CD4-positive, alpha-beta T cell treated with Interleukin-17A for 4 hours (primary cell): ENCODE measurements around the gene ATP5MC3.
"Not testable (repeated sequence)": the region's sequence is repeated elsewhere in the genome, so short reads cannot be mapped to it uniquely, and the experiment has no call there.

Experiments used
- DNase-seq: peaks from one replicate; pipeline ENCODE4 v3.0.0-alpha.2; 2020; ENCODE audit warnings: mixed read lengths

Gene ATP5MC3

GRCh38 chr2:175181104-175181876, at the start of gene ATP5MC3:
Gene ATP5MC3 (minus strand): TSS chr2:175181710. CDS start chr2:175181393, 317 bp downstream.
- peak; percentile 94 for DNase-seq

GRCh38 chr2:175228601-175229000, 47.1 kb upstream of the ATP5MC3 start:
- DNase-seq, result not testable (repeated sequence)

DNA sequence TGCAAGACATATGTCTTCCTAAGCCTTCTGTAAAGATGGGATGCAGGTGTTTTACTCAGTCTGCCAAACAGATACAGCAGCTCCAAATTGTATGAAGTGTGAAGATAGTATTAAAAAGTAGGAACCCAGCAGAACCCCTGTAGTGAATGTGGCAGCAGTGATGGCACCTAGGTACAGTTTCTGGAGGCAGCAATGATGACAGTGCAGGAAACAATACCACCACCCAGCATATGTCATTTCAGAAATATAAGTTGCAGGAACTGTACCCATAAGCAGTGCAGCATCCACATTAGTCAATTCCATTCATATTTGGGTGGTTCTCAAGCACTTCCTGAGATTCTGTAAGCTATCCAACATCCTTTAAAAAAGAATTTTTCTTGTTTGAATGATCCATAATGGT, 46.7 kb upstream of the ATP5MC3 start:
- DNase-seq, result no peak

- no peak for DNase-seq
These were observed 45.9 kb upstream of the ATP5MC3 start for GRCh38 chr2:175227393-175227792.

DNA sequence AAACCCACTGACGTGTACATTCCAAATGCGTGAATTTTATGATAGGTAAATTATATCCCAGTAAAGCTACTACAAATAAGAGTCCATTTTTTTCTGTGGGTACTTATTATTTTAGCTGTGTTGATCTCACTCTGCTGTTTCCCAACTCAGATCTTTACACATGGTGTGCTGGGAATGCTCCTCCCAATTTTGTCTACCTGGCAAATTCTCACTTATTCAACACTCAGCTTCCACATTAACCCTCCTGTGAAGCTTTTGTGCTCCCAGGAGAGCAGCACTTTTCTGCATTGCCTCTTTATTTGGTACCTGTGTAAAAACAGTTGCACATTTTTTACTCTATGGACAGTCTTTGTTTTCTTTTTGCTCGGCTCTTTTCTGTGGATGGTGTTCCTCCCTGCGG, 38.6 kb upstream of the ATP5MC3 start:
- no peak for DNase-seq

DNA sequence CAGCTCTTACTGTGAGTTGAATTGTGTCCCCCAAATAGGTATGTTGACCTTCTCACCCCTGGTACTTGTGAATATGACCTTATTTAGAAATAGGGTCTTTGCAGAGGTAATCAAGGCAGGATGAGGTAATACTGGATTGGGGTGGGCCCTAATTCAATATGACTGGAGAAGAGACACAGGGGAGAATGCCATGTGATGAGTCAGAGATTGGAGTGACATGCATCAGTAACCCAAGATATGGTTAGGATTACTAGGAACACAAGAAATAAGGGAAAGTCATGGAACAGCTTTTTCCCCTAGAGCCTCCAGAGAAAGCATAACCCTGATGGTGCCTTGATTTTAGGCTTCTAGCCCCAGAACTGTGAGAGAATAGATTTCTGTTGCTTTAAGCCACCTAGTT, 37.0 kb upstream of the ATP5MC3 start:
- no peak for DNase-seq

- no peak for DNase-seq
These were observed 26.4 kb upstream of the ATP5MC3 start for GRCh38 chr2:175207741-175208438.

- DNase-seq, result no peak
These were observed 25.4 kb upstream of the ATP5MC3 start for GRCh38 chr2:175206866-175207265.

- no peak for DNase-seq
These were observed 24.0 kb upstream of the ATP5MC3 start for GRCh38 chr2:175205523-175205922.

GRCh38 chr2:175203621-175204496, 22.3 kb upstream of the ATP5MC3 start:
- DNase-seq, result peak; percentile 43

- DNase-seq, result no peak
These were observed 13.5 kb upstream of the ATP5MC3 start for GRCh38 chr2:175195012-175195411.

DNA sequence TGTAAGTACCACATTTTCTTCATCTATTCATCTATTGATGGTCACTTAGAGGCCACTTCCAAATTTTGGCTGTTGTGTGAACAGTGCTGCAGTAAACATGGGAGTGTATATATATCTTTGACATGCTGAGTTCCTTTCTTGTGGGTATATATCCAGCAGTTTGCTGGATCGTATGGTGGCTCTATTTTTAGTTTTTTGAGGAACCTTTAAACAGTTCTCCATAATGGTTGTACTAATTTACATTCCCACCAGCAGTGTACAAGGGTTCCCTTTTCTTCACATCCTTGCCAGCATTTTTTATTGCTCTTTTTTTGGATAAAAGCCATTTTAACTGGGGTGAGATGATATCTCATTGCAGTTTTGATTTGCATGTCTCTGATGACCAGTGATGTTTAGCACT, 7.3 kb upstream of the ATP5MC3 start:
- no peak for DNase-seq

GRCh38 chr2:175187378-175187777, 5.9 kb upstream of the ATP5MC3 start:
- no peak for DNase-seq

DNA sequence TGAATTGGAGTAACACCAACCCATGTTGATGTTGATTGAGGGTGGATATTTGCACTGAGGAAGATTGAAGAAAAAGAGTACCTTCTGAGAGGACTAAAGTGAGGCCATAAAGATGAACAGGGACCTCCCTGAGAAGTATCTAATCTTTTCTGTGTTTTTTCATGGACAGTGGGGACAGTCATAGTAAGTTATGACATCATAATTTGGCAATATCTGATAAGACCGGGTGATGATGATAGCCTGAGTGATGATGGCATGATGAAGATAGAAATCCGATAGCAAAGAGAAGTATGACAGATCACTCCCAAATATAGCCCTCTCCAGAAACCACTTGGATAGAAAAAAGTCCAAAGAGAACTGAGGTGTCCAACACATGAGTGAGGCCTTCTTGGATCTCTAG, 2.2 kb upstream of the ATP5MC3 start:
- DNase-seq, result no peak

- no peak for DNase-seq
These were observed 383 bp upstream of the ATP5MC3 start for GRCh38 chr2:175181877-175182308.

- DNase-seq, result peak; percentile 48
These were observed 808 bp downstream of the ATP5MC3 start for GRCh38 chr2:175180701-175181103.

GRCh38 chr2:175176624-175177023, 4.9 kb downstream of the ATP5MC3 start:
- no peak for DNase-seq

DNA sequence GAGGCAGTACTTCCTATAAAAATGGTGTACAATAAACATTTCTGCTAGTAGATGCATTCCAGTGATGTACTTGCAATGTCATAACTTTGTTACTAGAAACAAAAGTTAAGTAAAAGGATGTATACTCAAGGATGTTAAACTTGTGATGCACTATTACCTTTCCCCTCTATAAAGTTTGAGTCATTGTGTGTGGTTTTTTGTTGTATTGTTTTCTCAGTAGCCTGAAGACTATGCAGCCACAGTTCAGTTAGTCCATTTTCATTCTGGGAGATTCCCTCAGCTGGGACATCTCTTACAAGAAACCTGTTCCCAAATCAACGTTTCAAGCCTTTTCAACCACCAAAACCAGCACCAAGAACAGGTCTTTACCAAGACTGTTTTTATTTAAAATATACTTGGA, 5.6 kb downstream of the ATP5MC3 start:
- DNase-seq, result no peak

DNA sequence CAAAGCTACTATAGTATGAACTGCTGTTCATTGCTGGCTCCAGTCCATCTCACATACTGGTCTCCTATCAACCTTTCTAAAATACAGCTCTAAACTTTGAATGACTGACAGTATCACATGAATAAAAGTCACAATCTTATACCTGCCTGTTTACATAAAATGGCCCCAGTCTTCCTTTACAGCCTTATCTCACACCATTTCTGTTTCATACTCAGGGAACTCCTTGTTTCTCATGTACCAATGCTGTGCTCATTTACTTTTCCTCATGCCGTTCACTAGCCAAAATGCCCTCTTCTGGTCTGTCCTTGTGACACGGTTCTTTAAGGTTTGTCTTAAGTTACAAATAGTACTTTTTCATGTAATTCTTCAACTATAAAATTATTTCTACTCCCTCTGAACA, 6.2 kb downstream of the ATP5MC3 start:
- no peak for DNase-seq

DNA sequence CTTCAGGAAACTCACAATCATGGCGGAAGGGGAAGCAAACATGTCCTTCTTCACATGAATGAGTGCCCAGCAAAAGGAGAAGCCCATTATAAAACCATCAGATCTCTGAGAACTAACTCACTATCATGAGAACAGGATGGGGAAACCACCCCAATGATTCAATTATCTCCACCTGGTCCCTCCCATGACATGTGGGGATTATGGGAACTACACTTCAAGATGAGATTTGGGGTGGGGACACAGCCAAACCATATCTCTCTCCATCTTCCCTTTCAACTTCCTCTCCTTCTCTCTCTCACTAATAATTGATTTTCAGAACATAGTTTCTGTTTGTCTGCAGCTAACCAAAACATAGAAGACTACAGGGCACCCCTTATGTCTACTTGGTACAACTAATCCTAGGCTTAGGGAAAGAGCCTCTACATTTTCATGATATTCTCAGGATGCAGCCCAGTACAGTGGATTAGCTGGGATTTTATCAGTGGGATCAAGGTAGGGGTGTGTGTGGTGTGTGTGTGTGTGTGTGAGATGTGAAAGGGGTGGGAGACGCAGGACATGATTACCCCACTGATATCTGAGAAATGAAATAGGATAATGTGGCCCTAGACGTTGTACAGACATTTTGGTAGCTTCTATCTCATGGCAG, 10.7 kb downstream of the ATP5MC3 start:
- no peak for DNase-seq

DNA sequence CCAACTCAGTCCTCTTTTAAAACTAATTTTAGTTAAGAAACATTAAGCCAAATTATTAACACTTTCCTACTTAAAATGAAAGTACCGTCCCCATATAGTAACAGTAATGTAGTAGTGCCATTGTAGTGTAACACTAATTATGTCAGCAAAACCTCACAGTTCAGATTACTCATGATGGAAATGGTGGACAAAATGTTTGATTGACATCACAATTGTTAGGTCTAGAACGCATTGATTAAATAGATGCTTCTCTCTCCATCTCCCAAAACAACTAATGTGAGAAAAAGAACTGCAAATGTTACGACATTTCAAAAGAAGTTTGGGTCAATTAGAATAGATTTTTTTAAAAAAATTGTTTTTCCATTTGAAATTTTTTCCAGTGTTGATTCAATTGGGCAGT, 12.3 kb downstream of the ATP5MC3 start:
- no peak for DNase-seq

GRCh38 chr2:175168564-175168945, 13.0 kb downstream of the ATP5MC3 start:
- DNase-seq, result no peak
